ENCODE measurements around the gene PRDM13. TPM values are rescaled to one million over a fixed set of nuclear protein-coding genes. Genes with fewer than 3 reads are reported as not detected.

Gene PRDM13
- polyA plus RNA-seq, result under 1 TPM in 1 of 2 donors, not detected in 1; 0.01 TPM

DNA sequence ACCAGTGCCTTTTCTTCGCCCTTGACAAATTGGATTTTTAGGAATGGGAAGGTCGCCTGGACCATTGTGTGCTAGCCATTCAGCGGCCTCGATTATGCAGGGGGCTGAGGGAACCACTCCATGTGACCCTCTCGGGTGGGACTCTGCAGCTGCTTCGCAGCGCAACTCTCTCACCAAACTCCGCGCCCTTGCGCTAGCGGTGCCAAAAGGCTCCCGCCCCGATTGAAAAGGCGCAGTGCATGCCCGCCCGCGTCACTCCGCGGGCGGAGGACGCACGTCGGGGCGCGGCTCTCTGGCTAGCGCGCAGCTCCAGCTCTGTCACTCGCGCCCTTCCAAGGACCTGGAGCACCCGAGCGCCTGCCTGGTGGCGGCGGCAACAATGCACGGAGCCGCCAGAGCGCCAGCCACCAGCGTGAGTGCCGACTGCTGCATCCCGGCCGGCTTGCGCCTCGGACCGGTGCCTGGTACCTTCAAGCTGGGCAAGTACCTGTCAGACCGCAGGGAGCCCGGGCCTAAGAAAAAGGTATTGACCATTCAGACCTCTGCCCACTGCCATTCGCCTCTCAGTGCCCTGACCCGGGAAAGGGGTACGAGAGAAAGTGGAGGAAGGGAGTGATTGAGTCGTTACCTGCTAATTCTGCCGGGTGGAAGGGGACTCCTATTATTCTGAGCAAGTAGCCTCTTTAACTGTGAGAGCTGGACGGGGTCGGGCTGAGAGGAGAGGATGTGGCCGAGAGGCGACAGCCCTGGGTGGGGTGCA lies at the start of gene PRDM13:
PRDM13 (plus strand) TSS at position 178 of the 760 bp plus-strand sequence; CDS start at position 380, 202 bp downstream.
- peaks cover 8 to 12% of the 10 kb centered on the region in 2 donors for H3K4me1 ChIP-seq (ENCODE audit: control insufficient read depth in 2 of 2, insufficient read depth in 2 of 2, low read length in 1 of 2)

DNA sequence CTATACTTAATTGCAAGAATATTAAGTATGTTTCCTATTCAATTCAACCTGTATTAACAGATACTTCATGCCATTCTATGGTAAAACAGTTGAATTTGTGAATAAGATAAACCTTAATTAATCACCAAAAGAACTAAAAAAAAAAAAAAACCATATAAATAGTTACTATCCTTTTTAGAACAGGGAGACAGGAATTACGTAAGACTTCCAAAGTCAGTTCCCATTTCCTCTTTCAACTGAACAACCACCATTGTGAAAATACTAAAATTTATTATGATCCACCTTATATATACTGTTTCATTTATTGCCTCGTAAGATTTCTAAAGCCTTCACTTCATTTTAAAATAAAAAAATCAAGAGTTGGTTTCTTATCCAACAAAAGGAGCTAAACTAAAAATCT lies 47.6 kb upstream of the PRDM13 start:
- Histone ChIP-seq H3K4me1 (ENCODE audit: control insufficient read depth in 2 of 2, insufficient read depth in 2 of 2, low read length in 1 of 2) (no peaks in the 10 kb centered on the region), H3K27ac (ENCODE audit: low read depth in 2 of 2, low read length in 1 of 2) (no peak overlapping the region), H3K27me3 (ENCODE audit: control insufficient read depth in 1 of 2, insufficient read depth in 2 of 2, low read length in 2 of 2) (no peaks in the 10 kb centered on the region), H3K4me3 (ENCODE audit: low read depth in 1 of 2, low read length in 2 of 2) (no peak overlapping the region), H3K36me3 (ENCODE audit: control insufficient read depth in 2 of 2, insufficient read depth in 2 of 2, low read length in 1 of 2) (peaks cover 3 to 4% of the 10 kb centered on the region in 2 donors), H3K9me3 (ENCODE audit: control insufficient read depth in 2 of 2, insufficient read depth in 1 of 2, low read depth in 1 of 2, low read length in 1 of 2) (no peaks in the 10 kb centered on the region)
- WGBS, 2 donors, result 82 to 89% methylated on average over 2 of the region's 2 CpGs

More for the DNA sequence above, at the start of gene PRDM13:
- Histone ChIP-seq H3K36me3 (ENCODE audit: control insufficient read depth in 2 of 2, insufficient read depth in 2 of 2, low read length in 1 of 2) (no peaks in the 10 kb centered on the region), H3K4me3 (ENCODE audit: low read depth in 1 of 2, low read length in 2 of 2) (no peak within 1 kb of the TSS), H3K9me3 (ENCODE audit: control insufficient read depth in 2 of 2, insufficient read depth in 1 of 2, low read depth in 1 of 2, low read length in 1 of 2) (peaks cover 0 to under 1% of the 10 kb centered on the region in 2 donors), H3K27ac (ENCODE audit: low read depth in 2 of 2, low read length in 1 of 2) (no peak within 1 kb of the TSS), H3K27me3 (ENCODE audit: control insufficient read depth in 1 of 2, insufficient read depth in 2 of 2, low read length in 2 of 2) (peaks cover 11 to 46% of the 10 kb centered on the region in 2 donors)
- WGBS, 2 donors, result 6 to 7% methylated on average over 52 to 54 of the region's 54 CpGs

DNA sequence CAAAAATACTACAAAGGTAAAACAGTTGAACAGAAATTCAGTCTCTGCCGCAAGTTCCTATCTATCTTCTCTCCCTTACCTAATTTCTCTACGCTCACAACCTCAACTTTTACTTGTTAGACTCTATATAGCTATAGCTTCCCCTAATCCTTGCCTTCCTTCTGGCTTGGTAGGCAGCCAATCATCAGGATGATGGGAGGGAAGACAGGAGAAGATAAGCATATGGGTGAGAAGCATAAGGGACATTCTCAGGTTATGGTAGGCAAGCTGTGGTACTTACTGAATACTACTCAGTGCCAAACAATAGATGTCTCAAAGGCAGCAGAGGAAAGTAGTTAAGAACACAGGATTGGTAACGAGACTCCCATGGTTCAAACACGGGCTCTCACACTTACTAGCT lies 46.0 kb upstream of the PRDM13 start:
- Histone ChIP-seq H3K4me1 (ENCODE audit: control insufficient read depth in 2 of 2, insufficient read depth in 2 of 2, low read length in 1 of 2) (no peaks in the 10 kb centered on the region), H3K27ac (ENCODE audit: low read depth in 2 of 2, low read length in 1 of 2) (no peak overlapping the region), H3K4me3 (ENCODE audit: low read depth in 1 of 2, low read length in 2 of 2) (no peak overlapping the region), H3K9me3 (ENCODE audit: control insufficient read depth in 2 of 2, insufficient read depth in 1 of 2, low read depth in 1 of 2, low read length in 1 of 2) (no peaks in the 10 kb centered on the region), H3K36me3 (ENCODE audit: control insufficient read depth in 2 of 2, insufficient read depth in 2 of 2, low read length in 1 of 2) (peaks cover 0 to 4% of the 10 kb centered on the region in 2 donors), H3K27me3 (ENCODE audit: control insufficient read depth in 1 of 2, insufficient read depth in 2 of 2, low read length in 2 of 2) (no peaks in the 10 kb centered on the region)
- 97 to 99% methylated on average over 4 of the region's 4 CpGs for WGBS, 2 donors

DNA sequence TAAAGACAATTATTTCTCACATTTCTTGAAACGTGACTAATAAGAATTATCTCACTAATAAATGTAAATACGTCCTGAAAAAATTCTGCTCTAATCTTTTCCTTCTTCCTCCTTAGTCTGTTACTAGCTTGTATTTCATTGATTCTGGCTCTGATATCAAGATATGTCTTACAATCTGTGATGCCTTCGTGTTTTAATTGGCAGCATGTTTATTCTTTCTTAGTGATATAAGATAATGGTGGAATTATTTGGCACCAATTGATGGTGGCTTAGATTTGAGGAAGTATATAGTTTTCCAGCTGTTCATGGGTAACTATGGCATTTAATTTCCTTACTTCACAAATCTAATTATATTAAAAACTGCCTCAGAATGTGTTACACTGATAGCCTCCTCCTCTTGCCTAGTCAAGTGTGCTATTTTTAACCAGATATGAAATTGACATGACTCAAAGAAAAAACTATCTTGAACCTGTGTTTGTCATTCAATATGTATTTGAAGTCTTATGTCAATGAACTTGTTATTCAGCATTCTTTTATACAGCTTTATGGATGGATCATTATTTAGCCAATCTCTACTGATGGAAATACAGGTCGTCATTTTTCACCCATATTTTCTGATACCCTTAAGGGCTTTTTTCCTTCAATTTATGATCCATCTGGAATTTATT lies 43.4 kb upstream of the PRDM13 start:
- Histone ChIP-seq H3K4me1 (ENCODE audit: control insufficient read depth in 2 of 2, insufficient read depth in 2 of 2, low read length in 1 of 2) (no peaks in the 10 kb centered on the region), H3K36me3 (ENCODE audit: control insufficient read depth in 2 of 2, insufficient read depth in 2 of 2, low read length in 1 of 2) (peaks cover 0 to 4% of the 10 kb centered on the region in 2 donors), H3K4me3 (ENCODE audit: low read depth in 1 of 2, low read length in 2 of 2) (no peak overlapping the region), H3K27ac (ENCODE audit: low read depth in 2 of 2, low read length in 1 of 2) (no peak overlapping the region), H3K27me3 (ENCODE audit: control insufficient read depth in 1 of 2, insufficient read depth in 2 of 2, low read length in 2 of 2) (no peaks in the 10 kb centered on the region), H3K9me3 (ENCODE audit: control insufficient read depth in 2 of 2, insufficient read depth in 1 of 2, low read depth in 1 of 2, low read length in 1 of 2) (no peaks in the 10 kb centered on the region)
- 38 to 56% methylated on average over 4 of the region's 4 CpGs for WGBS, 2 donors

DNA sequence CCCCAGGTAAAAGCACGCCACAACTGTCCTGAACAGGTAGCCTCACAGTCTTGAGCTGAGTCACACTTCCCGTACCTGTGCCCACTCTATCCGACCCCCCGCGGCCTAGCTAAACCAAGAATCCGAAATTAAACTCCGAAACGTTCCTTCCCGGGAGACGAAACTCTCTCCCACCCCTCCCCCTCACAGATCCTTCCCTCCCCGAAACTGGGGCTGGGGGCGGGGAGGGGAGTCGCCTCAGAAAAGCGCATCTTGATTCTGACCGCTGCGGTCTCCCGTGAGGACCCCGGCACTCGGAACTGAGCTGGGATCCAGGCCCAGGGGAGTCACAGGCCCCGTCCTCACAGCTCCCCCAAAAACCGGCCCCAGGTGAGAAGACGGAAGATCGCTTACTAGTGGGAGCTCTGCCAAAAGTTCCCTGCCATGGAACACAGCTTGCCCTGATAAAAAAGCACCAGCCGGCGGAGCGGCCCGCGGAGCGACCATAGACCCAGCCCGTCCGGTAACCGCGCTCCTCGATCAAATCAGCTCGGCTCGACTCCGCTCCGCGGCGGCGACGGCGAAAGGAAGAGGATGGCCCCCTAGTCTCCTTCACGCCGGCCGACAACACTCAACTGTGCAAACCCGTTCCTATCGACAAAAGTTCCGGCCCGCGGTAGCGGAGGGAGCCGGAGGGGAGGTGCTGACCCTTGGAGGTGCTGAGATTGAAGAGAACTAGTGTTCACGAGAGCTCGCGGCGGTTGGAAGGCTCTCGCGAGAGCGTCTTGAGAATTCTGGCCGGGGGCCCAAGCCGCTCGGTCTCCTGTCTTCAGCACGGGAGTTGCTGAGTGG lies 38.3 kb upstream of the PRDM13 start, which contains the start of gene CCNC:
CCNC (minus strand) TSS at position 558 of the 831 bp plus-strand sequence; CDS start at position 425, 133 bp downstream.
- Histone ChIP-seq H3K4me1 (ENCODE audit: control insufficient read depth in 2 of 2, insufficient read depth in 2 of 2, low read length in 1 of 2) (no peaks in the 10 kb centered on the region), H3K27ac (ENCODE audit: low read depth in 2 of 2, low read length in 1 of 2) (peak within 1 kb of the TSS; percentile 89 to 97), H3K36me3 (ENCODE audit: control insufficient read depth in 2 of 2, insufficient read depth in 2 of 2, low read length in 1 of 2) (no peaks in the 10 kb centered on the region), H3K27me3 (ENCODE audit: control insufficient read depth in 1 of 2, insufficient read depth in 2 of 2, low read length in 2 of 2) (no peaks in the 10 kb centered on the region), H3K4me3 (ENCODE audit: low read depth in 1 of 2, low read length in 2 of 2) (peak within 1 kb of the TSS; percentile 94 to 100), H3K9me3 (ENCODE audit: control insufficient read depth in 2 of 2, insufficient read depth in 1 of 2, low read depth in 1 of 2, low read length in 1 of 2) (no peaks in the 10 kb centered on the region)
- WGBS, 2 donors, result 0 to 1% methylated on average over 64 of the region's 64 CpGs

DNA sequence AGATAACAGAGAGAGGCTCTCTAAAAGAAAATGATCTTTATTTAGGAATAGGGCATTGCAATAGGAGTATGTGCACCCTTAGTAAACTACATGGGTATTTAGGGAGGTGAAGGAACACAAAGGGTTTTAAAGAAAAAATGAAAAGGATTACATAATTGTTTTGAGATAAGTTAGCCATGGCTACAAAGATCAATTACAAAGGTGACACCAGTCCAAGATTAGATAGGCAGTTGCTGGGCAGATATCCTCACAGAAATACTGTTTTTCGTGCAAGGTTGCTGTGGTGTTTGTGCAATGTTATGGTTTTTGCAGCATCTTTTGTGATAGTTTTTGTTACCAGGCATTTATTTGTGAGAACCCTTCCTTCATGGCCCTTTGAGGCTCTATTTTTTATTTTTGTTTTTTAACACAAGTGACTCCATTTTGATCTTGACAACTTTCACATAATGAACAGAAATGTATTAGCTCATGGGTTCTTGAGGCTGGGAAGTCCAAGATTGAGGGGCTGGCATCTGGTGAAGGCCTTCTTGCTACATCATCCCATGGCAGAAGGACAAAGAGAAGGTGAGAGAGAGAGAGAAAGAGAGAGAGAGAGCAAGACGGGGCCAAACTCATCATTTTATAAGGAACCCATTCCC lies 32.5 kb upstream of the PRDM13 start:
- H3K4me3 ChIP-seq (ENCODE audit: low read depth in 1 of 2, low read length in 2 of 2), result no peak overlapping the region
- WGBS, 2 donors, result 83 to 90% methylated on average over 2 of the region's 2 CpGs
- H3K27ac ChIP-seq (ENCODE audit: low read depth in 2 of 2, low read length in 1 of 2), result no peak overlapping the region
- no peaks in the 10 kb centered on the region for H3K9me3 ChIP-seq (ENCODE audit: control insufficient read depth in 2 of 2, insufficient read depth in 1 of 2, low read depth in 1 of 2, low read length in 1 of 2)
- H3K27me3 ChIP-seq (ENCODE audit: control insufficient read depth in 1 of 2, insufficient read depth in 2 of 2, low read length in 2 of 2), result no peaks in the 10 kb centered on the region
- no peaks in the 10 kb centered on the region for H3K36me3 ChIP-seq (ENCODE audit: control insufficient read depth in 2 of 2, insufficient read depth in 2 of 2, low read length in 1 of 2)
- H3K4me1 ChIP-seq (ENCODE audit: control insufficient read depth in 2 of 2, insufficient read depth in 2 of 2, low read length in 1 of 2), result no peaks in the 10 kb centered on the region

DNA sequence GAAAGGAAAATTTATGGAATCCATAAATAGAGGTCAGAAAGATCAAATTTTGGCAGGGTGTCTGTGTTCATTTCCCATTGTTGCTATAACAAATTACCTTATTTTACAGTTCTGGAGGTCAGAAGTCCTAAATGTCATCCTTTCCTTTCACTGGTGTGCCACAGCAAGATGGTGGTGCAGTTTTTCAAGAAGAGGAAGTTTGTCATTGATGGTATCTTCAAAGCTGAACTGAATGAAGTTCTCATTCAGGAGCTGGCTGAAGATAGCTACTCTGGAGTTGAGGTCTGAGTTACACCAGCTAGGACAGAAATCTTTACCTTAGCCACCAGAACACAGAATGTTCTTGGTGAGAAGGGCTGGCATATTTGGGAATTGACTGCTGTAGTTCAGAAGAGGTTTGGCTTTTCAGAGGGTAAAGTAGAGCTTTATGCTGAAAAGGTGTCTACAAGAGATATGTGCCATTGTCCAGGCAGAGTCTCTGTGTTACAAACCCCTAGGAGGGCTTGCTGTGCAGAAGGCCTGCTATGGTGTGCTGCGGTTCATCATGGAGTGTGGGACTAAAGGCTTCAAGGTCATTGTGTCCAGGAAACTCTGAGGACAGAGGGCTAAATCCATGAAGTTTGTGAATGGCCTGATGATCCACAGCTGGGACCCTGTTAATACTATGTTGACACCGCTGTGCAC lies 30.9 kb upstream of the PRDM13 start:
- no peaks in the 10 kb centered on the region for H3K27me3 ChIP-seq (ENCODE audit: control insufficient read depth in 1 of 2, insufficient read depth in 2 of 2, low read length in 2 of 2)
- no peaks in the 10 kb centered on the region for H3K9me3 ChIP-seq (ENCODE audit: control insufficient read depth in 2 of 2, insufficient read depth in 1 of 2, low read depth in 1 of 2, low read length in 1 of 2)
- no peaks in the 10 kb centered on the region for H3K4me1 ChIP-seq (ENCODE audit: control insufficient read depth in 2 of 2, insufficient read depth in 2 of 2, low read length in 1 of 2)
- H3K4me3 ChIP-seq (ENCODE audit: low read depth in 1 of 2, low read length in 2 of 2), result no peak overlapping the region
- H3K27ac ChIP-seq (ENCODE audit: low read depth in 2 of 2, low read length in 1 of 2), result no peak overlapping the region
- 89 to 100% methylated on average over 2 of the region's 2 CpGs for WGBS, 2 donors
- H3K36me3 ChIP-seq (ENCODE audit: control insufficient read depth in 2 of 2, insufficient read depth in 2 of 2, low read length in 1 of 2), result no peaks in the 10 kb centered on the region

DNA sequence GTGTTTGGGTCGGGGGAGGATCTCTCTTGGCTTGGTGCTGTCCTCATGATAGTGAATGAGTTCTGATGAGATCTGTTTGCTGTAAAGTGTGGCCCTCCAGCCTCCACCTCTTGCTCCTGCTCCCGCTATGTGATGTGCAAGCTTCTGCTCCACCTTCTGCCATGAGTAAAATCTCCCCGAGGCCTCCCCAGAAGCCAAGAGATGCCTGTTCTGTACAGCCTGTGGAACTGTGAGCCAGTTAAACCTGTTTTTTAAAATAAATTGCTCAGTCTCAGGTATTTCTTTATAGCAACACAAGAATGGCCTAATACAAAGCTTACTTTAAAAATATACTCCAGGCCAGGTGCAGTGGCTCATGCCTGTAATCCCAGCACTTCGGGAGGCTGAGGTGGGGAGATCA lies 26.9 kb upstream of the PRDM13 start:
- H3K27me3 ChIP-seq (ENCODE audit: control insufficient read depth in 1 of 2, insufficient read depth in 2 of 2, low read length in 2 of 2), result no peaks in the 10 kb centered on the region
- H3K9me3 ChIP-seq (ENCODE audit: control insufficient read depth in 2 of 2, insufficient read depth in 1 of 2, low read depth in 1 of 2, low read length in 1 of 2), result no peaks in the 10 kb centered on the region
- no peaks in the 10 kb centered on the region for H3K4me1 ChIP-seq (ENCODE audit: control insufficient read depth in 2 of 2, insufficient read depth in 2 of 2, low read length in 1 of 2)
- H3K36me3 ChIP-seq (ENCODE audit: control insufficient read depth in 2 of 2, insufficient read depth in 2 of 2, low read length in 1 of 2), result no peaks in the 10 kb centered on the region
- H3K4me3 ChIP-seq (ENCODE audit: low read depth in 1 of 2, low read length in 2 of 2), result no peak overlapping the region
- no peak overlapping the region for H3K27ac ChIP-seq (ENCODE audit: low read depth in 2 of 2, low read length in 1 of 2)
- 69 to 70% methylated on average over 4 of the region's 4 CpGs for WGBS, 2 donors

Measured in esophagus (tissue), 2 donors.